GM18951 (cell line): ENCODE results near the gene KDM3B.
"Not testable (repeated sequence)": the region's sequence is repeated elsewhere in the genome, so short reads cannot be mapped to it uniquely, and the experiment has no call there.

Experiments used
- POLR2A ChIP-seq: IDR thresholded peaks from 4 replicates; pipeline ENCODE4 v1.6.1; 2011; ENCODE audit warnings: mild to moderate bottlenecking; ENCODE audit not compliant: insufficient read length, insufficient read depth; ENCODE audit errors: extremely low read depth
- in situ Hi-C: fragments of 300-500 bp; cut with MboI; formaldehyde crosslinking; loops from one replicate; pipeline ENCODE4 v1.12.0; 2022; ENCODE audit warnings: low sequenced_read_pairs, mixed read lengths, inconsistent platforms; ENCODE audit not compliant: unreplicated experiment

KDM3B gene

GRCh38 chr5:138385660-138386059 is 33.2 kb downstream of the KDM3B start:
- TF ChIP-seq POLR2A = no peak
- in situ Hi-C loops = no loop called here

DNA sequence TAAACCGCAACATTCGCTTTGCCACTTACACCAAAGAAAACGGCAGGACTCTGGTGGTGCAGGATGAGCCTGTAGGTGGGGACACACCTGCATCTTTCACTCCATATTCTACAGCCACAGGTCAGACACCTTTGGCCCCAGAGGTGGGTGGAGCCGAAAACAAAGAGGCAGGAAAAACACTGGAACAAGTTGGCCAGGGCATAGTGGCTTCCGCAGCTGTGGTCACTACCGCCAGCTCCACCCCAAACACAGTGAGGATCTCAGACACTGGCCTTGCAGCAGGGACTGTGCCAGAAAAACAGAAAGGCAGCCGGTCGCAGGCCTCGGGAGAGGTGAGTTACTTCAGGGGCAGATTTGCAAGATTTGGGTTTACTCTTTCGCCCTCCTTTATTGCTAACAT is 33.8 kb downstream of the KDM3B start:
- no peak for TF ChIP-seq POLR2A
- in situ Hi-C loops = no loop called here

DNA sequence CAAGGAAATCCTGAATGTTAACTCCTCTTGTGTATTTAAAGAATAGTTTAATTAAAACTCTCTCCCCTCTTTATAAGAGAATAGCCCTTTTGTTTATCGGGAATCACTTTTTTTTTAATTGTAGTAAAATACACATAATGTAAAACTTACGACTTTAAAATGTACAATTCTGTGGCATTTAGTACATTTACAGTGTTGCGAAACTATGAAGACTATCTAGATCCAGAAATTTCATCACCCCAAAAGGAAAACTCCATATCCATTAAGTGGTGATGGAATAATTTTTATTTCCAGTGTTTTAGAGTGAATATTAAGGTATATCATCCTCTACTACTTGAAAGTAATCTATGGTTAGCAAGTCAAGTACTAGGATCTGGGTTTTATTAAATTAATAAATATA is 36.8 kb downstream of the KDM3B start:
- TF ChIP-seq POLR2A = no peak
- in situ Hi-C loops = no loop called here

DNA sequence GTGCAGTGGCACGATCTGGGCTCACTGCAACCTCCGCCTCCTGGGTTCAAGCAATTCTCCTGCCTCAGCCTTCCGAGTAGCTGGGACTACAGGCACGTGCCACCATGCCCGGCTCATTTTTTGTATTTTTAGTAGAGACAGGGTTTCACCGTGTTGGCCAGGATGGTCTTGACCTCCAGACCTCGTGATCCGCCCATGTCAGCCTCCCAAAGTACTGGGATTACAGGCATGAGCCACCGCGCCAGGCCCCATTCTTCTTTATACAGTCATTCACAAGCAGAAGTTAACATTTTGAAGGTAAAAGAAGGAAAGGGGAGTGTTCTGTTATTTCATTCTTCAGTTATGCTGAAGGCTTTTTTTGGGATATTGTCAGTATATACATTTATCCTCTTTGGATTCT is 37.4 kb downstream of the KDM3B start:
- in situ Hi-C loops = not testable (repeated sequence)

GRCh38 chr5:138391859-138392386 is 39.4 kb downstream of the KDM3B start:
- no peak for TF ChIP-seq POLR2A
- in situ Hi-C loops = no loop called here

DNA sequence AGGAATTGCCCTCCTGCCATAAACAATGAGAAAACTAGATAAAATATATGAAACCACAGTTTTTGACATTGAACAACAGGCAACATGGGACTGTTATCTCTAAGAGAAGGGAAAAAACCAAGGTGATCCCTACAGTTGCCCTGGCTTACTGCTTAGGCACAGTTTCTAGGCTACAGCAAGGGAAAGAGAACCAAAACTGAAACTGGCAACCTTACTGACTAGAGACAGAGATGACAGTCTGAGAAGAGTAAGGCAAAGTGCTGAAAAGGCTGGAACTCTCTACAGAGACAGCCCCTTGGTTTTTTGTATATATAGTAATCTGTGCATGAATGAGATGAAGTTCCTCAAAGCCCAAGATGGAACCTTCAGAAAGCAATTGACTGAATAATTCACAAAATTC is 50.2 kb downstream of the KDM3B start:
- no peak for TF ChIP-seq POLR2A
- in situ Hi-C loops = no loop called here

DNA sequence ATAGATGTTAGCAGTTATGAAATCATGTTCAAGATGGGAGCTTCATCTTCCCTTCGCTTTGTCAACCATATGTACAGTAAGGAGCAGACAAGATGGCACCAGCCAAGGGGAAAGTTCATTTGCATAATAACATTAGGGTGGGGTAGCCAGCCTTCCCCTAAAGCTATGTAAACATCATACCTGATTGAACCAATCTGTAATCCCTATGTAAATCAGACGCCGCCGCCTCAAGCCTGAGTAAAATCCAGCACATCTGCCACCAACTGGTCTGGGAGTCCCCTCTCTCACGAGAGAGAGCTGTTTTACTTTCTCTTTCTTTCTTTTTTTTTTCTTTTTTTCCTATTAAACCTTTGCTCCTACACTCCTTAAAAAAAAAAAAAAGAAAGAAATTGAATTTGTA is 55.5 kb downstream of the KDM3B start:
- in situ Hi-C loops = no loop called here

DNA sequence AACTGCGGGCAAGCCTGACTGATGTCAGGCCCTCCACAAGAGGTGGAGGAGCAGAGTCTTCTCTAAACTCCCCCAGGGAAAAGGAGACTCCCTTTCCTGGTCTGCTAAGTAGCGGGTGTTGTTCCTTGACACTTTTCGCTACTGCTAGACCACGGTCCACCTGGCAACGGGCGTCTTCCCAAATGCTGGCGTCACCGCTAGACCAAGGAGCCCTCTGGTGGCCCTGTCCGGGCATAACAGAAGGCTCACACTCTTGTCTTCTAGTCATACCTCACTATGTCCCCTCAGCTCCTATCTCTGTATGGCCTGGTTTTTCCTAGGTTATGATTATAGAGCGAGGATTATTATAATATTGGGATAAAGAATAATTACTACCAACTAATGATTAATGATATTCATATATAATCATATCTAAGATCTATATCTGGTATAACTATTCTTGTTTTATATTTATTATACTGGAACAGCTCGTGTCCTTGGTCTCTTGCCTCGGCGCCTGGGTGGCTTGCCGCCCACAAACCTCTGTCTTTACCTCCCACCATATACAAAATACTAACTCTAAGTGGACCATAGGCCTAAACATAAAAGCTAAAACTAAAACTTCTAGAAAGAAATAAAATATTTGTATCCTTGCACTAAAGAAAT is 58.6 kb downstream of the KDM3B start:
- in situ Hi-C loops = not testable (repeated sequence)

More for the DNA sequence above, 55.5 kb downstream of the KDM3B start:
- no peak for TF ChIP-seq POLR2A

DNA sequence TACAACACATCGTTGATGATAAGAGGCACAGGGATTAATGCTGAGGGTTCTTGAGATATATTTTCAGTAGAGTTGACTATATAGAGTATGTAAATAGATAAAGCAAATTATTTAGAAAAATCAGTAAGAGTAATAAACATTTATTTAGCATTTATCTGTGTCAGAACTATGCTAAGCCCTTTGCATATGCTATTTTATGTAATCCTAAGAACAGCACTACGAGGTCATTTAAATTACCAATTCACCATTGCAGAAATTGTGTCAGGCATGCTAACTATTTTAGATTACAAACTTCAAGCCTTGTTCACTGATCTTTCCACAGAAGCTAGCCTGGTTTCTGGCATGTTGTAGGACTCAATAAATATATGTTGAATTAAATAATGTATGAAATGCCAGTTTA is 66.0 kb downstream of the KDM3B start:
- in situ Hi-C loops = no loop called here
- TF ChIP-seq POLR2A = no peak

- no peak for TF ChIP-seq POLR2A
- in situ Hi-C loops = no loop called here
Observed at GRCh38 chr5:138425079-138425478, 72.6 kb downstream of the KDM3B start.

DNA sequence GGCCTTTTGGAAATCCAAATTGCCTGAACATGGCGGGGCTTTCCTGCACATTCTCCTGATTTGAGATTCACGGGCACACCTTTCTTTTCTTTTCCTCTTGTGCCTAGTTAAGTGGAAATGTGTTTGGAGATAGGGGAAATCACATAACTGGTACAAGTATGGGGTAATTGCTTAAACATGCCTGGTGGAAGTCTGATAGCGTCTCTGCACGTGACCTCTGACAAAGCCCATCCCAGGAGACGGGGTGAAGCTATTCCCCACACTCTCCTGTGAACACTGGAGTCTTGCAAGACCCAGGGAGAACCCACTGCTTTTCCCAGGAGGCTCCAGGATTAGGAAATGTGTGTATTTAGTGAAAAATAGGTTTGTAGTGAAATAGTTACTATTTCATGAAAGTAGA is 83.5 kb downstream of the KDM3B start:
- TF ChIP-seq POLR2A = no peak
- in situ Hi-C loops = no loop called here

DNA sequence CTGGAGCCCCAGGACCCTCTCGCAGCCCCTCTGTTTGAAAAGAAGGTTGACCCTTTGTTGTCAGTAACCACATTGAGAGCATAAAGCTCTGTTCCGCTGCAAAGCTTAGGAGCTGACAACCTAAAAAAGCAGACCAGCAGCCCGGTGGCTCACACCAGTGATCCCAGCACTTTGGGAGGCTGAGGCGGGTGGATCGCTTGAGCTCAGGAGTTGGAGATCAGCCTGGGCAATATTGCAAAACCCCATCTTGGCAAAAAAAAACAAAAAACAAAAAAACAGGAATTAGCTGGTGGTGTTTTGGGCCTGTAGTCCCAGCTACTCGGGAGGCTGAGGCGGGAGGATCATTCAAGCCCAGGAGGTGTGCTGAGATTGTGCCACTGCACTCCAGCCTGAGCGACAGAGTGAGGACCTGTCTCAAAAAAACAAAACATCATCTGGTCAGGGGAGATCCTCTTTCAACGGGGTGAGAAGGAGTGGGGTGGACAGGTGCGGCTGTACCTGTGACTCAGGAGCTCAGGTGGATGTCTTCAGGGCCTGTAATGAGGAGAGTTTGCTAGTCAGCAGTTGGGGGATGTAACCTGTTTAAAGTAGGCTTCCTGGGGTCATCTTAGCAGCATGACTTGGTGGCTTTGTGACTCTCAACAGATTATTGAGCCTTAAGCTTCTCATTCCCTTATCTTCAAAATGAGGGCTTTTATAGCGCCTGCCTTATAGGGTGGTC is 85.7 kb downstream of the KDM3B start:
- in situ Hi-C loops = no loop called here
- TF ChIP-seq POLR2A = no peak

DNA sequence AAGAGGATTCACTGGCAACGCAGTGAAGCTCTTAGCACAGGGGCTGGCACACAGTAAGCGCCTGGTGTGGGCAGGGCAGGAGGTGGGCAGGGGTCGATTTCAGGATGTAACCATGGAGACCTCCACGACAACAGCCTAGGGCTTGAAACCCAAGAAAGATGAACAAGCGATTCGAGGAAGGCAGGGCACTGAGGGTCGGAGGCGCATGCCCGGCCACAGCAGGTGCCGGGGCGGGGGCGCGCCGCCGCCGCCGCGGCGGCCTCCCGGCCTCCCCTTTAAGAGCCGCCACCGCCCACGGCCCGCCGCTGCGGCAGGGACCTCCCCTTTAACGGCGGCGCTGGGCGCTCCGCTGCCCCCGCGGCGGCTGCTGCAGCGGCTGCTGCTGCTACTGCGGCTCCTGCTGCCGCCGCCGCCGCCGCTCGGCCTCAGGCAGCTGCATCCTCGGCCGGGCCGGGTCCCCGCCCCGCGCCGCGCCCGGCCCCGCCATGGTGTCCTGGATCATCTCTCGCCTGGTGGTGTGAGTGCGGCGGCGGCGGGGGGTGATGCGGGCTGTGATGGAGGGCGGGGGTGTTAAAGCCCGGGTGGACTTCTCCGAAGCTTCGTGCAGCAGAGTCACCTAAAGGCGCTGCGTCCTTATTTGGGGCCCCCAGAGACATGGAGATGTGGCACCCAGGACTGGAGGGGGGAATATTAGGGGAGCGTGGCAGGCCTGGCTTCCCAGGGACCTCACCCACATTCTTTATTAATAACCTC is 86.4 kb downstream of the KDM3B start, which contains the start of gene REEP2:
TSS of gene REEP2 (plus strand) at position 334 of the 753 bp plus-strand sequence. CDS start at position 486, 152 bp downstream.
- TF ChIP-seq POLR2A = no peak
- in situ Hi-C loops = no loop called here

- in situ Hi-C loops = no loop called here
- no peak for TF ChIP-seq POLR2A
Observed at GRCh38 chr5:138439477-138440158, 87.1 kb downstream of the KDM3B start.
